HPDE6-E6E7 (cell line): ENCODE results near the gene TM4SF1.
"Not testable (repeated sequence)": the region's sequence is repeated elsewhere in the genome, so short reads cannot be mapped to it uniquely, and the experiment has no call there.

ENCODE experiments used
- DNase-seq: peaks from one replicate; pipeline ENCODE4 v3.0.0; 2011; ENCODE audit warnings: missing footprints; ENCODE audit errors: extremely low spot score

TM4SF1 gene

DNA sequence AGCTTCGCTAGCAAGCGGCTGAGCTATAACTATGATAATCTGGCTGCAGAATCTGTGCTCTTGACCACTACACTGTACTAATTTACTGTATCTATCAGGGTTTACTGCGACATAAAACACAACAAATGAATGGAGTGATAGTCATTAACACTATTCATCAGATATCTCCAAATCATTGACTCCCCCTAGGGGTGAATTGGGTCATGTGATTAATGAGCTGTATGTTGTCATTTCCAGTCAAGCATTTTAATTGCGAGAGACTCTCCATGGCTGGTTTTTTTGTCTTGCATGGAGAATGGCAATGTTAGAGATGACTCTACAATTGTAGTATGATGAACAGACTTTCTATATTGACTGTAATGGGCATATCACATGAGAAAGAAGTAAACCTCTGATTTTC, 33.5 kb downstream of the TM4SF1 start:
- no peak for DNase-seq

DNA sequence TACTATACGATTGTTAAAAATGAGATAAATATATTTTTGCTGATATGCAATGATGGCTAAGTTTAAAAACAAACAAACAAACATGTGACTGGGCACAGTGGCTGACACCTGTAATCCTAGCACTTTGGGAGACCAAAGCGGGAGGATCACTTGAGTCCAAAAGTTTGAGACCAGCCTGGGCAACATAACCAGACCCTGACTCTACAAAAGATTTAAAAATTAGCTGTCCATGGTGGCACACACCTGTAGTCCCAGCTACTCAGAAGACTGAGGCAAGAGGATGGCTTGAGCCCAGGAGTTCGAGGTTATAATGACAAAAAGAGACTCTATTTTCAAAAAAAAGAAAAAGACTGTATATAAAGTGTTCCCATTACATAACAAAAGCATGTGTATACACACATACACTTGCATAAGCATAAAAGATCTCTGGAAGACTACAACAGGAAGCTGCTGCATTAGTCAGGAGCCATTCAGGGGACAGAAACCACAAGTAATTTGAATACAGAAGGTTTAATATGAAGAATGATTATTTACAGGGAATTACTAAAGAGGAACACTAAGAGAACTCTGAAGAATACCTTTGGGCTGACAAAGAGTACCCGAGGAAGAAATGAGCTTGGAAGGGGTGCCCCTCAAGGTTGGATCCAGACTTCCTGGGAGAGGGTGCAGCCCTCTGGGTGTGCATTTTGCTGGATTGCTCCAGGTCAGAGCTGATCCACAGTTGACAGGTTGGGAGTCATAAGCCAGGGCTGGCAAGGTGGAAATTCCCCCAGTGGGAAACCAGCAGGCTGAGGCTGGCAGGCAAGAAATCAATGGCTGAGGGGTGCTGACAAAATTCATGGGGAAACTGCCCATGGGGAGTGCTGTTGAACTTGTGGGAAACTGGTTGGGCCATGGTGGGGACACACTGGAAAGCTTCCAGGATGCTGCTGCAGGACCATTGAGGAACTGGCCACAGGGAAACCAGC, 34.8 kb downstream of the TM4SF1 start:
- DNase-seq: peak; percentile 54

DNA sequence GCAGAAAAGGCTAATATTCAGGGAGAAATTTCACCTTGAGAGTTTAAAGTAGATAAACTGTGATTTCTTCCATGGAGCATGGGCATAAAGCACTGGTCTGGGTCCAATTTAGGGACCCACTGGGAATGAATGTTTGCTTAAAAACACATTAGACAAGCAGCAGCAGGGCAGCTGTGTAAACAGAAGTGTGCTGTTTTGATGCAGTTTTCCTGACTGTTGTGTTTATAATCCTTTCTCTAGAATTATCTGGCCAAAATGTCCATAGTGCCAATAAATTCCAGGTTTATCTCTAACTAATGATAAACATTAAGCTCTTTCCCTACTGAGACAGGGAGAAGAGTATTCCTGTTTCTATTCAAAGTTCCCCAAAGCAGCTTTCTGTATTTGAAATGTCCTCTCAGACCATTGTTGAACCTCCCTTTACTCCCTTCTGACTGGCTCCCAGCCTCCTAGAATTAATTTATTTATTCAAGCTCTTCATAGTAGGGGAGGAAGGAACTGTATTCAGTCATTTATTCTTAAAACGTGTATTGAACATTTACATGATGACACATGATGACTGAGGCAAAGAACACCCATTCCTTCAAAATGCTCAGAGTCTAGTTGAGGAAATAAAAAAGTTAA, 37.0 kb downstream of the TM4SF1 start:
- DNase-seq: no peak

DNA sequence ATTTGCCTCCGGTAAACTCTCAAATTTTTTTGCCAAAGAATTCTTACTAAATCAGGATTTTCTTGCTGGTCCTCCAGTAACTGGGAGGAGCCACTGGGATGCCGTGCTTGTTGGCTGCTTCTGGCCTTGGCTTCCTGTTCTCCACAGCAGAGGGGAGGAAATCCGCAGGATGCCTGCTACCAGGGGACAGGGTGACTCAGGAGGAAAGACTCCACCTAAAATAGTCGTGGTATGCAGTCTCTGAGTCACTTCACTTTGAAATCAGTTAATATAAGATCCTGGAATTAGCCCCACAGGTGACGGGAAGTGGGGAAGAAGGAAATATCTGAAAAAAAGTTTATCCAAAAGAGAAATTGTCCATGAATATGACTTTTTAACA, 37.5 kb downstream of the TM4SF1 start:
- DNase-seq: peak; percentile 77

DNA sequence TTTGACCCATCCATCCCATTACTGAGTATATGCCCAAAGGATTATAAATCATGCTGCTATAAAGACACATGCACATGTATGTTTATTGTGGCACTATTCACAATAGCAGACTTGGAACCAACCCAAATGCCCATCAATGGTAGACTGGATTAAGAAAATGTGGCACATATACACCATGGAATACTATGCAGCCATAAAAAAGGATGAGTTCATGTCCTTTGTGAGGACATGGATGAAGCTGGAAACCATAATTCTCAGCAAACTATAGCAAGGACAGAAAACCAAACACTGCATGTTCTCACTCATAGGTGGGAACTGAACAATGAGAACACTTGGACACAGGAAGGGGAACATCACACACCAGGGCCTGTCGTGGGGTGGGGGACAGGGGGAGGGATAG, 40.0 kb downstream of the TM4SF1 start:
- DNase-seq: not testable (repeated sequence)

DNA sequence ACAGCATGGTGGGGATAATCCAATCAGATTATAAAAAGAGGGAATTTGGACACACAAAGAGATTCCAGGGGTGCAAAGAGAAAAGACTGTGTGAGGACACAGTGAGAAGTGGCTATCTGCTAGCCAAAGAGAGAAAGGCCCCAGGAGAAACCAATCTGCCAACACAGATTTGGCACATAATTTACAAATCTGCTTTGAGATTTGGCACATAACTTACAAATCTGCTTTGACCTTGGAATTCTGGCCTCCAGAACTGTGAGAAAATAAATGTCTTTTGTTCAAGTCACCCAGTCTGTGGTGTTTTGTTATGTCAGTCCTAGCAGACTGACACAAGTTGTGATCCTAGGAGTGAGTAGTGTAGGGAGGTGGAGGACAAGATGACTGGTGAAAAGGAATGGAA, 40.5 kb downstream of the TM4SF1 start:
- DNase-seq: no peak

DNA sequence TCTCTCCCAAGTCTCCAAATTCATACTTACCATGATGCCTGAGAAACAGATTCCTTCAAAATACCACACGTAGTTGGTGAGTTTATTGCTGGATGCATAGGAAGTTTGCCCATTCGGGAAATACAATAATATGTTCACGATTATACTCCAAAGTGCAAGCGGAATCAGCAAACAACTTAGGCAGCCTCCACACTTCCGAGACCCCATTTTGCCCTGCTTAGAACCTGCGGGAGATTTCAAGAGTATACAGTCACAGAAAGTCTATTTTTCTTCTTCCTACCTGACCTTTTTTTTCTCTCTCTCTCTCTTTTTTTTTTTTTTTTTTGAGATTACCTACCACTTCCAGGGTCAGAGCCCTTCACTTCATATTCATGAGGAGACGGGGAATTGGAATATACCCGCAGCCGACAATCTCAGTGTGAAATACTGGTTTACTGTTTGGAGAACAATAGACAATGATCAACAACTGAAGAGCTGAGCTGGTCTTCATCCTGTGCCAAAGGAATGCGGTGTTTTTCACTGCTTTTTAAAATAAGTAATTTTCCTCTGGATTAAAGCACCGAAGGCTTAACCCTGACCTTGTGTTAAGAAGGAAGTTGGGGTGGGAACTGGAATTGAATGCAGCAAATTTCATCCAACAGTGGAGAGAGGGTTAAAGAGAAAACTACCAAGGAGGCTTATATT, 44.1 kb downstream of the TM4SF1 start, which contains the start of gene TM4SF18:
TSS of gene TM4SF18 (minus strand) at position 461 of the 684 bp plus-strand sequence. CDS start at position 207, 254 bp downstream.
- no peak for DNase-seq

DNA sequence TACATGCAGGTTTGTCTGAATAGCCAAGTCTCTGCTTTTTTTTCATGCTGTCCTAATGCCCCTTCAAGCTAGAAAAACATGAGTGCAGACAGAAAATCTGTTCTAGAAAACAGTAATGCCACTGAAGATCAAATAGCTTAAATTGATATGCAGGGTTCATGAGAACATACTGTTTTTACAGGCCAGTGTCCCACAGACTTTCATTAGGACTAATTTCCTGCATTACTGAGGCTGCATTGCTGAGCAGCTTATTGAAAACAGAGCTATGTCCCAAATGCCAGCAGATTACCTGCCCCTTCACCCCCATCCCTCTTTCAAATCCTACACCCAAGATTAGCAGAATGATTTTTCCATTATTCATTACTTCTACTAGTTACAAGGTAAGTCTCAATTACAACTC, 44.7 kb downstream of the TM4SF1 start:
- DNase-seq: no peak

DNA sequence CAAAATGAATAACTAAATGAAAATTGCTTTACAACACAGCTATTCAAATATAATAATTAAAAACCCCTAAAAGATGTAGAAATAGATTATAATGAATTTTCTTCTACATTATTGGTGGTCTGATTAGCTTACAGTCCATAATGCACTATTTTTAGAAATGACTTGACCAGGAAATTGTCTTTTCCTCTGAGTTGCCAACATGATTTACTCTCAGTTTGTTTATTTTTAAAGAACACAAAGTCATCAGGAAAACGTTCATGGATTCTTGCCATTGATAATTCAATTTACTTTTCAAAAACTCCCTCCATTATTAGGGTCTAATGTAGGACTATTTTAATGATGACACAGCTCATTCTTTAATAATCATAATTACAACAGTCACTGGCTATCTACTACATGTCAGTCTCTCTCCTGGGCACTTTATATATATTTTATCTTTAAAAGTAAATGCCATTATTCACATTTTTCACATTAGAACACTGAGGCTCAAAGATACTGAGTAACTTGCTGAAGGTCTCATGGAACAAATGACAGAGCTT, 45.2 kb downstream of the TM4SF1 start:
- no peak for DNase-seq

DNA sequence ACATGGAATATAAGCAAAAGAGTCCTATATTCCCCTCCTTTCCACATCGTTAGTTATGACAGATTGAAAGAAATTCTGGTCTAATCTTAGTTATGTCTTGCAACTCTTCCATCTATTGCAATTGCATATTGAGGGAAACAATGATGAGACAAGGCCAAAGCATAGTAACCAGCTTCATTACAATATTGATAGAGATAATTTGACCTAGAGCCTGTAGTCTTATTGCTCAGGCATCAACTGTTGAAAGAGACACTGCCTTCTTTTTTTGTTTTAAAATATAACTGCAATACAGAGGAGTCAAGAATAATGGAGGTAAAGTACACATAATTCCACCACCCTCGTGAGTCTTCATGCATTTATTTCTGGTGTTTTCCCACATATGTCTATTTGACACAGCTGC, 46.1 kb downstream of the TM4SF1 start:
- no peak for DNase-seq

DNA sequence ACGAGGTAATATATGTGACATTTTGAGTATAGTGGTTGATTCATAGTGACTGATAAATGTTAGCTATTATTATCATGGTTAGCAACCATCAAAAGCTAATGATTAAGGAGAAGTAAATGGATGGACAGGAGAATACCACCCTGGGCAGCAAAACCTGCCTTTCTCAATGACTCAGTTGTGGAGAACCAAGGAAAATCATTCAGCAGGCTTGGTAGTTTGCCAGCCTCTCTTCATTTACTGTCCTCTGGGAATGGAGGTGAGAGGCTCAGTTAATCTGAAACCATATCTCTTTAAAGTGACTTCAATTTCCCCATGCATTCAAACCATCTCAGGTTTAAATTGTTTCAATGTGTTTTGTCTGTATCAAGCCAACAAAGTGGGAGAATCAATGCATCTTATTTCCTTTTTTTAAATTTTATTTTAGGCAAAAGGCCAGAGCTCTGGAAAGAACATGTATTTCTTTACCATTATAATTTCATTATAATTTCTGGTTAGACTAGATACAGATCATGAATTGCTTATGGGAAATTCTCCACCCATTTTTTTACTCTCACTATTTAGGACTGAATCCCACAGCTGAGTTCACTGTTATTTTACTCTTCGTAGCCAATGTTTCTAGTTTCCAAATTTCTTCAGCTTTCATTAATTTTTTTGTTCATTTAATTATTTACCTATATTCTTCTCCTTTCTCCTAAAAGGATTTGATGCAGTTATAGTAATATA, 46.7 kb downstream of the TM4SF1 start:
- no peak for DNase-seq

DNA sequence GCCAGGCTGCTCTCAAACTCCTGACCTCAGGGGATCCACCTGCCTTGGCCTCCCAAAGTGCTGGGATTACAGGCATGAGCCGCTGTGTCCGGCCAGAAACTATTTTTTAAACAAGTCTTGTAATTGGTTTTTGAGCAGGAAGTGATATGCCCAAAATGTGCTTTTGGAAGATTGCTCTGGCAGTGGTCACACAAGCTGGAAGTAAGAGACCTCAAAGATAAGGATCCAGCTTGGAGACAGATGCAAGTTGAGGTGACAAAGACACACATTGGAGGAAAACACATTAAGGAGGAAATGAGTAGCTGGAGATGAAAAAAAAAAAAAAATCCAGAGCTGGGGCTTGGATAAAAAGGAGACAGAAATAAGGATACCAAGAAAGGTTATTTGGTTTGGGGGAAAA, 50.3 kb downstream of the TM4SF1 start:
- no peak for DNase-seq

DNA sequence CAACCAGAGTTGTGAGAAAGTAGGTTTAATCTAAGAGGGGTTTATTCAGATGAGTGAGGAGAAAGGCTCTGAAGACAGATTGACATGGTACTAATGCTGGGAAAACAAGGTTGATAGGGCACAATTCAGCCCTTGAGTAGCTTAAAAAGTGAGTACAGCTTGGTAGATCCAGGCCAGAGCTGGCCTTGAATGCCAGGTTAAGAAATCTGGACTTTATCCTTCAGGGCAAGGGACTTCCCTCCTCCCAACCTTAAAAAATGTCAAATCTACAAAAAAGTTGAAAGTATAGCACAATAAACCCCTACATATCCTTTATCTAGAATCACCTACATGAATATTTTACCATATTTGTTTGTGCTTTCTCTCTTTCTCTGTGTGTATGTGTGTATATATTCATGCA, 51.9 kb downstream of the TM4SF1 start:
- DNase-seq: no peak

DNA sequence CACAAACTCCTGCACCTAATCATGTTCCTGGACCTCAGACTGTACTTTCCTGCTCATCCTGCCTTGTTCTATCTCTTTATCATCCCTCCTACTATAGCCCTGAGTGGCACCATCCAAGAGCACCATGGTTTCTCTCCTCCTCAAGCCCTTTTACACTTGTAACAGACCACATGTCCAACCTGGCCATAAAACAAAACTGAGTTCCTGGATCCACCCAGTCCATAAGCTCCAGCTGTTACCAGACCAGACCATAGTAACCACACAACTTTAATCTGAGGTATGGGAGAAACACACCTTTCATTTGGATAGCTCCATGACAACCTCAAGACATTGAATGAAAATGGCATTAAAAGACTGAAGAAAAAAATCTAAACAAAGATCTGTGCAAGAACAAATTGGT, 53.1 kb downstream of the TM4SF1 start:
- no peak for DNase-seq

DNA sequence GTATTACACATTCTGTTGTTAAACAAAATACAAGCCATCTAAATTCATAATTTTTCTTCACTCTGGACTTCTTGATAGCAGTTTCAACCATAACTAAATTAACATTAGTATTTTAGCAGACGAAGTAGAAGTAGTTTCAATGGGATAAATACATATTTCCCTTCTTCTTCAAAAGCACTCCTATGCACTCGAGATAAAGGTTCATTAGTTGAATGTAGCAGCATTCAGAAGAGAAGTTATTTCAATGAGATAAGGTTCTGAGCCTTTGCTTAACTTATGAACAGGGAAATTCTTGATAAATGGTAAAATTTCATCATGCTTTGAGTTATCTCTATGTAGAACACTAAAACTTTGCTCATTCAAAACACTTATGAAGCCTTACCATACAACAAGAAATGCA, 55.8 kb downstream of the TM4SF1 start:
- DNase-seq: no peak

DNA sequence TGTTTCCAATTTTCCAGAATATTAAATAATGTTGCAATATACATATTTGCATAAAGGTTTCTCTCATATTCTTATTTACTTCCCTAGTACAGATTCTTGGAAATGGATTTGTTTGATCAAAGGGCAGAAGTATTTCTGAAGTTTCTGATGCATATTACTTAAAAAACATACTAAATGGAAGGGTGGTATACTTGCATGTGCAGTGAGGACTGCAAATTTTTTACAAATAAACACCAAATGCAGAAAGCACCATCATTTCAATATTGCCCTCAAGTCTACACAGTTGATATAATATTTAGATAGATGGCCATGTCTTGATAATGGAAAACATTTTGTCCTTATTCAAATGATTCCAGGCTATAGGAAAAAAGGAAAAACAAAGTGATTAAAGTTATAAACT, 56.3 kb downstream of the TM4SF1 start:
- DNase-seq: no peak

DNA sequence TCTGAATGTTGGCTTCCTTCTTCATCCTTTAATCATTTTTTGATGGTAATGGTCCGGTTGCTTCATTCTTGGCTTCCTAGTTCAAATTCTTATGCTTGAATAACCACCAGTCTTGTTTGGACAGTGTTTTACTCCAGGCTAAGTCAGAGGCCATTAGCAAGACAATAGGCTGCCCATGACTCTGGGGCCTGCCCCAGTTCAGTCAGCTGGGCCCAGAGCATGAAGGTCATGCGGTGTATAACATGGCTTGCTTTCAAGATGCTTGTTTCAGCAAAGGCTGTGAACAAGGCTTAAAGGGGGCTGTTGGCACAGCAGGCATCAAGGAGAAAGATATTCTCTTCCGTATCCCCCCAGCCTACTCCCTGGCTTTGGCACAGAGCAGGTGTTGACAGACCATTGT, 57.7 kb downstream of the TM4SF1 start:
- no peak for DNase-seq
